GM23248 (cell line): ENCODE measurements around the gene TFEC. TPM values are rescaled to one million over a fixed set of nuclear protein-coding genes. Genes with fewer than 3 reads are reported as not detected.
A peak's percentile ranks its signal among the peaks of the same experiment; 100 is the strongest.
"Not testable (repeated sequence)": the region's sequence is repeated elsewhere in the genome, so short reads cannot be mapped to it uniquely, and the experiment has no call there.

Experiments used
- DNase-seq: peaks from one replicate; pipeline ENCODE4 v3.0.0-alpha.2; 2015
- H2AFZ ChIP-seq: fragments of 200-600 bp; sonication (generic); 2 replicates; pipeline ENCODE4 v1.6.1; 2016; ENCODE audit warnings: antibody characterized with exemption
- H3F3A ChIP-seq: fragments of 200-600 bp; sonication (generic); 2 replicates; pipeline ENCODE4 v1.6.1; 2016; ENCODE audit warnings: mild to moderate bottlenecking, antibody characterized with exemption, mixed run types; ENCODE audit not compliant: insufficient read depth
- H3K27ac ChIP-seq: fragments of 200-600 bp; sonication (generic); 2 replicates; pipeline ENCODE4 v1.5.1; 2016; ENCODE audit warnings: mild to moderate bottlenecking
- H3K27me3 ChIP-seq: fragments of 200-600 bp; sonication (generic); replicated peaks from 2 replicates; pipeline ENCODE4 v1.6.1; 2016; ENCODE audit warnings: mild to moderate bottlenecking; ENCODE audit not compliant: insufficient read depth
- H3K36me3 ChIP-seq: fragments of 200-600 bp; sonication (generic); 2 replicates; pipeline ENCODE4 v1.6.1; 2016; ENCODE audit warnings: low read depth, mild to moderate bottlenecking
- H3K4me1 ChIP-seq: fragments of 200-600 bp; sonication (generic); 2 replicates; pipeline ENCODE4 v1.6.1; 2016; ENCODE audit warnings: mild to moderate bottlenecking; ENCODE audit not compliant: insufficient read depth
- H3K4me2 ChIP-seq: fragments of 200-600 bp; sonication (generic); one replicate; pipeline ENCODE4 v1.6.1; 2016; ENCODE audit warnings: mild to moderate bottlenecking; ENCODE audit not compliant: unreplicated experiment
- H3K4me3 ChIP-seq: fragments of 200-600 bp; sonication (generic); 2 replicates; pipeline ENCODE4 v1.5.1; 2016; ENCODE audit warnings: mild to moderate bottlenecking
- H3K79me2 ChIP-seq: fragments of 200-600 bp; sonication (generic); 2 replicates; pipeline ENCODE4 v1.6.1; 2016; ENCODE audit warnings: mild to moderate bottlenecking; ENCODE audit not compliant: insufficient read depth
- H3K9ac ChIP-seq: fragments of 200-600 bp; sonication (generic); 2 replicates; pipeline ENCODE4 v1.6.1; 2016; ENCODE audit warnings: mild to moderate bottlenecking
- H3K9me2 ChIP-seq: fragments of 200-600 bp; sonication (generic); 2 replicates; pipeline ENCODE4 v1.6.1; 2016; ENCODE audit warnings: mixed run types, mild to moderate bottlenecking, moderate library complexity; ENCODE audit not compliant: insufficient read depth
- H3K9me3 ChIP-seq: fragments of 200-600 bp; sonication (generic); one replicate; pipeline ENCODE4 v1.6.1; 2017; ENCODE audit warnings: low read depth
- H4K20me1 ChIP-seq: fragments of 200-600 bp; sonication (generic); 2 replicates; pipeline ENCODE4 v1.6.0; 2016; ENCODE audit not compliant: insufficient read depth
- EZH2 ChIP-seq: fragments of 200-600 bp; sonication (generic); IDR thresholded peaks from 2 replicates; pipeline ENCODE4 v1.6.1; 2018; ENCODE audit warnings: antibody characterized with exemption, mild to moderate bottlenecking; ENCODE audit not compliant: insufficient read depth, poor library complexity, severe bottlenecking
- EZH2phosphoT487 ChIP-seq: fragments of 200-600 bp; sonication (generic); IDR thresholded peaks from 2 replicates; pipeline ENCODE4 v1.6.1; 2018; ENCODE audit warnings: antibody characterized with exemption, moderate library complexity, mild to moderate bottlenecking, low read depth; ENCODE audit not compliant: insufficient read depth
- WGBS, 2 experiments: methylation state at CpG; one replicate each; pipeline ENCODE4 v1.1.6; 2015 to 2017; ENCODE audit warnings: low lambda C conversion rate in 2 of 2, low coverage in 1 of 2; ENCODE audit errors: missing lambda C conversion rate in 2 of 2; 5-methylcytosine and 5-hydroxymethylcytosine counted together
- in situ Hi-C: fragments of 300-500 bp; cut with MboI; formaldehyde crosslinking; loops from 2 replicates; pipeline ENCODE4 v1.15.0; 2020
- polyA plus RNA-seq: library from polyadenylated mRNA; unstranded; fragments of >200 nt; fragmentation: Nextera tagmentation; extraction: Ambion mirVana; gene quantifications from 2 replicates; pipeline ENCODE4 v1.2.1, GENCODE V29; 2016
- total RNA-seq: library from RNA; depleted of rRNA; stranded (reverse); fragments of >200 nt; shearing (Covaris generic); gene quantifications from 2 replicates; pipeline ENCODE4 v1.2.3, GENCODE V29; 2014

Gene TFEC
- total and polyA plus RNA-seq, 2 experiments from 2014 or later, result not detected

DNA sequence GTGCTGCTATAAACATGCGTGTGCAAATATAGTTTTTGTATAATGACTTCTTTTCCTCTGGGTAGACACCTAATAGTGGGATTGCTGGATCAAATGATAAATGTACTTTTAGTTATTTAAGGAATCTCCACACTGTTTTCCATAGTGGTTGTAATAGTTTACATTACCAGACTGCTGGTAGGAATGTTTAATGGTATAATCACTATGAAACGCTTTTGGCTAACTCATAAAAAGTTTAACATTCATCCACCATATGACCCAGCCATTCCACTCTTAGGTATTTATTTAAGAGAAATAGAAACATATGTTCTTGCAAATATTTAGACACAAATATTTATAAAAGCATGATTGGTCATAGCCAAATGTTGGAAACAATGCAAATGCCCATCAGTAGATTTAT, 32.1 kb upstream of the TFEC start:
- Histone ChIP-seq H3F3A (no peaks in the 10 kb centered on the region), H3K9me3 (no peaks in the 10 kb centered on the region), H3K4me2 (no peak overlapping the region), H3K27me3 (peaks cover 8% of the 10 kb centered on the region), H3K4me1 (no peaks in the 10 kb centered on the region), H3K4me3 (no peak overlapping the region), H3K9ac (no peak overlapping the region), H3K36me3 (no peaks in the 10 kb centered on the region), H4K20me1 (no peaks in the 10 kb centered on the region), H2AFZ (no peak overlapping the region), H3K27ac (no peak overlapping the region), H3K79me2 (no peaks in the 10 kb centered on the region), H3K9me2 (no peaks in the 10 kb centered on the region)
- no peak for TF ChIP-seq EZH2phosphoT487
- no peak for TF ChIP-seq EZH2
- in situ Hi-C loops, result no loop called here
- DNase-seq, result no peak
- 10 to 12% methylated on average over 2 of the region's 2 CpGs for WGBS, 2 experiments

DNA sequence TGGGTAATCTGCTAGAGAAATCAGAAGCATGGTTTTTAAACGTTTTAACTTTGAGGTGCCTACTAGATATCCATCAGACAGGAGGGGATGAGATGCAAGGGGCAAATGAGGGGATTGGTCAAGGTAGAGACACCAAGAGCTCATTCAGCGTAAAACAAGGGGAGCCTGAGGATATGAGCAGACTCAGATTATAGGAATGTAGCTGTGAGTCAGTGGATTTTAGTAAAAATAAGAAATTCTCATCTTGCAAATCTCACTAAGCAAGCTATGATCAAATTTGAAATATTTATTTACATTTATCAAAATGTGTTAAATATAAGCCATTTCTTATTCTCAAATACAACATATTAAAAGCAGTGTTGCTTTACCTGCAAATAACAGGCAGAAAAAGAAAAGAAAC, 21.4 kb upstream of the TFEC start:
- Histone ChIP-seq H4K20me1 (no peaks in the 10 kb centered on the region), H3K4me3 (no peak overlapping the region), H3K9ac (no peak overlapping the region), H3K4me1 (no peaks in the 10 kb centered on the region), H3K27me3 (peaks cover 4% of the 10 kb centered on the region; the same call in 1 of the 2 replicates), H2AFZ (no peak overlapping the region), H3K79me2 (no peaks in the 10 kb centered on the region), H3K9me3 (no peaks in the 10 kb centered on the region), H3K36me3 (no peaks in the 10 kb centered on the region), H3K9me2 (no peaks in the 10 kb centered on the region), H3K27ac (no peak overlapping the region), H3F3A (no peaks in the 10 kb centered on the region), H3K4me2 (no peak overlapping the region)
- peak; percentile 30 for DNase-seq
- 23 to 26% methylated on average over 2 of the region's 2 CpGs for WGBS, 2 experiments
- no peak for TF ChIP-seq EZH2
- TF ChIP-seq EZH2phosphoT487, result no peak
- in situ Hi-C loops, result no loop called here

DNA sequence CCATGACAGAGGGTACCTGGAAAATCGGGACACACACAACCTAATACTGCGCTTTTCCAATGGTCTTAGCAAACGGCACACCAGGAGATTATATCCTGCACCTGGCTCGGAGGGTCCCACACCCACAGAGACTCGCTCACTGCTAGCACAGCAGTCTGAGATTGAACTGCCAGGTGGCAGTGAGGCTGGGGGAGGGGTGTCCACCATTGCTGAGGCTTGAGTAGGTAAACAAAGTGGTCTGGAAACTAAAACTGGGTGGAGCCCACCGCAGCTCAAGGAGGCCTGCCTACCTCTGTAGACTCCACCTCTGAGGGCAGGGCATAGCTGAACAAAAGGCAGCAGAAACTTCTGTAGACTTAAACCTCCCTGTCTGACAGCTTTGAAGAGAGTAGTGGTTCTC, 16.7 kb upstream of the TFEC start:
- 18 to 33% methylated on average over 6 of the region's 6 CpGs for WGBS, 2 experiments
- H3K27ac ChIP-seq, H3F3A ChIP-seq, H3K4me1 ChIP-seq, DNase-seq, H2AFZ ChIP-seq, H3K4me2 ChIP-seq, H3K4me3 ChIP-seq, H3K9me2 ChIP-seq, H3K9ac ChIP-seq, in situ Hi-C loops, H3K36me3 ChIP-seq, H4K20me1 ChIP-seq, H3K79me2 ChIP-seq, H3K9me3 ChIP-seq, H3K27me3 ChIP-seq: not testable (repeated sequence)

DNA sequence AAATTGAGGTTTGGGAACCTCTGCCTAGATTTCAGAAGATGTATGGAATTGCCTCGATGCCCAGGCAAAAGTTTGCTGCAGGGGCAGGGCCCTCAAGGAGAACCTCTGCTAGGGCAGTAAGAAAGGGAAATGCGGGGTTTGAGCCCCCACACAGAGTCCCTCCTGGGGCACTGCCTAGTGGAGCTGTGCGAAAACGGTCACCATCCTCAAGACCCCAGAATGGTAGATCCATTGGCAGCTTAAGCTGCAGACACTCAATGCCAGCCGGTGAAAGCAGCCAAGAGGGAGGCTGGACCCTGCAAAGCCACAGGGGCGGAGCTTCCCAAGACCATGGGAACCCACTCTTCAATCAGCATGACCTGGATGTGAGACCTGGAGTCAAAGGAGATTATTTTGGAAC, 15.0 kb upstream of the TFEC start:
- Histone ChIP-seq H3K9me2 (no peaks in the 10 kb centered on the region), H3K4me2 (no peak overlapping the region), H3F3A (no peaks in the 10 kb centered on the region), H3K27ac (no peak overlapping the region), H4K20me1 (no peaks in the 10 kb centered on the region), H3K36me3 (no peaks in the 10 kb centered on the region), H3K27me3 (peaks cover 10% of the 10 kb centered on the region; the same call in 1 of the 2 replicates), H3K79me2 (no peaks in the 10 kb centered on the region), H3K9me3 (no peaks in the 10 kb centered on the region), H3K9ac (no peak overlapping the region), H3K4me1 (no peaks in the 10 kb centered on the region), H2AFZ (no peak overlapping the region), H3K4me3 (no peak overlapping the region)
- DNase-seq, result no peak
- 25 to 32% methylated on average over 6 of the region's 6 CpGs for WGBS, 2 experiments
- TF ChIP-seq EZH2phosphoT487 (no peak), EZH2 (no peak)
- in situ Hi-C loops, result no loop called here

DNA sequence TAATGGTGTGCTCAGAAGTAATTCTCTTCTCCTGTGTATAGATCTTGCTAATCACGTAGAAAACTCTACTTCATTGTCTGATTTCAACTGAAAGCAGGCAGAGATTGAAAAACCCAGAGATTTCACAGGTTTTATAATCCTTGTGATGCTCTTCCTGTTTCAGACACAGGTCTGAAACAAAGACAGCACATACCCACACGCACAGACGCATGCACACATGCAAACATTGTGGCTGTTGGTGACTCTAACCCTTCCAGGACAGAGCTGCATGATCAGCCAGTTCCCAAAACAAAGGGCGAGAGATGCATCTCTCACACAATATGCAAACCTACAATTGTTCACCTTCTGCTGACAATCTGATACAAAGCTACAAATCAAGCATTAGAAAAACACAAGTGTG, 11.1 kb upstream of the TFEC start:
- TF ChIP-seq EZH2phosphoT487, result no peak
- TF ChIP-seq EZH2, result no peak
- peaks cover 14% of the 10 kb centered on the region; the same call in 1 of the 2 replicates for H3K27me3 ChIP-seq
- no peaks in the 10 kb centered on the region for H3K9me3 ChIP-seq
- no peak overlapping the region for H2AFZ ChIP-seq
- 38 to 43% methylated on average over 4 of the region's 4 CpGs for WGBS, 2 experiments
- no peak overlapping the region for H3K4me2 ChIP-seq
- no peaks in the 10 kb centered on the region for H3K79me2 ChIP-seq
- H3K4me1 ChIP-seq, result no peaks in the 10 kb centered on the region
- no peaks in the 10 kb centered on the region for H3K36me3 ChIP-seq
- DNase-seq, result no peak
- H3F3A ChIP-seq, result no peaks in the 10 kb centered on the region
- no peak overlapping the region for H3K4me3 ChIP-seq
- H3K27ac ChIP-seq, result no peak overlapping the region
- no peaks in the 10 kb centered on the region for H4K20me1 ChIP-seq
- H3K9me2 ChIP-seq, result no peaks in the 10 kb centered on the region
- in situ Hi-C loops, result no loop called here
- no peak overlapping the region for H3K9ac ChIP-seq
